Astrocyte (in vitro differentiated cells and primary cell): ENCODE results near the gene LPGAT1. TPM values are rescaled to one million over a fixed set of nuclear protein-coding genes. Genes with fewer than 3 reads are reported as not detected.

Experiments used
- DNase-seq: peaks from one replicate; pipeline ENCODE4 v3.0.0-alpha.2; 2010; ENCODE audit warnings: low read depth
- FAIRE-seq: peaks from 2 replicates; lab custom pipeline; 2011; peaks lifted over from hg19 to GRCh38; lab: Jason Lieb, UNC
- H2AFZ ChIP-seq: 2 replicates; pipeline ENCODE4 v1.6.0; 2012; ENCODE audit warnings: low read depth, low read length, inconsistent platforms
- H3K27ac ChIP-seq: 2 replicates; pipeline ENCODE4 v1.5.1; 2011; ENCODE audit warnings: low read depth, low read length, inconsistent platforms
- H3K27me3 ChIP-seq: 2 replicates; pipeline ENCODE4 v1.6.0; 2011; ENCODE audit warnings: low read length, inconsistent platforms; ENCODE audit not compliant: insufficient read depth
- H3K36me3 ChIP-seq: 2 replicates; pipeline ENCODE4 v1.5.1; 2011; ENCODE audit warnings: low read length, inconsistent platforms; ENCODE audit not compliant: insufficient read depth
- H3K4me1 ChIP-seq: 2 replicates; pipeline ENCODE4 v1.5.1; 2011; ENCODE audit warnings: low read length, inconsistent platforms; ENCODE audit not compliant: insufficient read depth
- H3K4me2 ChIP-seq: 2 replicates; pipeline ENCODE4 v1.6.0; 2012; ENCODE audit warnings: low read length, inconsistent platforms
- H3K4me3 ChIP-seq: 2 replicates; pipeline ENCODE4 v1.5.1; 2011; ENCODE audit warnings: low read depth, mild to moderate bottlenecking, low read length, inconsistent platforms; ENCODE audit not compliant: insufficient read depth
- H3K79me2 ChIP-seq: 2 replicates; pipeline ENCODE4 v1.6.0; 2012; ENCODE audit warnings: mild to moderate bottlenecking, low read length, inconsistent platforms; ENCODE audit not compliant: insufficient read depth
- H3K9ac ChIP-seq: 2 replicates; pipeline ENCODE4 v1.6.0; 2012; ENCODE audit warnings: mild to moderate bottlenecking, low read length, inconsistent platforms
- H3K9me3 ChIP-seq: 2 replicates; pipeline ENCODE4 v1.5.1; 2012; ENCODE audit warnings: low read depth, mild to moderate bottlenecking, low read length, inconsistent platforms; ENCODE audit not compliant: insufficient read depth
- H4K20me1 ChIP-seq: 2 replicates; pipeline ENCODE4 v1.6.0; 2012; ENCODE audit warnings: low read length, inconsistent platforms; ENCODE audit not compliant: insufficient read depth
- H3K27ac Mint-ChIP-seq: one replicate; pipeline ENCODE4 v1.8.0; 2021; ENCODE audit warnings: mild to moderate bottlenecking, mixed read lengths; ENCODE audit not compliant: unreplicated experiment
- H3K27me3 Mint-ChIP-seq: one replicate; pipeline ENCODE4 v1.8.0; 2021; ENCODE audit warnings: low read depth, mixed read lengths; ENCODE audit not compliant: unreplicated experiment
- H3K36me3 Mint-ChIP-seq: one replicate; pipeline ENCODE4 v1.8.0; 2021; ENCODE audit warnings: low read depth, mixed read lengths; ENCODE audit not compliant: unreplicated experiment
- H3K4me1 Mint-ChIP-seq: one replicate; pipeline ENCODE4 v1.8.0; 2021; ENCODE audit warnings: low read depth, mixed read lengths; ENCODE audit not compliant: unreplicated experiment
- H3K4me3 Mint-ChIP-seq: one replicate; pipeline ENCODE4 v1.8.0; 2021; ENCODE audit warnings: mild to moderate bottlenecking, moderate library complexity, mixed read lengths; ENCODE audit not compliant: unreplicated experiment
- H3K9me3 Mint-ChIP-seq: one replicate; pipeline ENCODE4 v1.8.0; 2021; ENCODE audit warnings: mild to moderate bottlenecking, mixed read lengths; ENCODE audit not compliant: unreplicated experiment
- CTCF ChIP-seq: IDR thresholded peaks from 2 replicates; pipeline ENCODE4 v1.5.1; 2011; ENCODE audit warnings: low read depth, mild to moderate bottlenecking, inconsistent platforms, low read length, moderate library complexity; ENCODE audit not compliant: insufficient read depth
- EZH2 ChIP-seq: IDR thresholded peaks from 2 replicates; pipeline ENCODE4 v1.6.1; 2012; ENCODE audit warnings: mild to moderate bottlenecking, low read length, inconsistent platforms; ENCODE audit not compliant: insufficient read depth
- total RNA-seq: library from RNA; stranded (reverse); gene quantifications from 2 replicates; pipeline ENCODE4 v1.2.1, GENCODE V29; 2021

Gene LPGAT1
- total RNA-seq, 1 donor from 2014 or later = 36.7 TPM

- FAIRE-seq (no peak), DNase-seq (no peak)
- H3K4me1 Mint-ChIP-seq = peaks cover 2% of the 10 kb centered on the region
- Histone ChIP-seq H3K9me3 (no peaks in the 10 kb centered on the region), H3K4me1 (no peaks in the 10 kb centered on the region), H3K4me2 (no peak overlapping the region), H3K79me2 (no peaks in the 10 kb centered on the region), H3K4me3 (no peak overlapping the region), H3K36me3 (no peaks in the 10 kb centered on the region), H2AFZ (no peak overlapping the region), H3K27me3 (no peaks in the 10 kb centered on the region), H4K20me1 (no peaks in the 10 kb centered on the region), H3K27ac (no peak overlapping the region), H3K9ac (no peak overlapping the region)
- no peak overlapping the region for H3K27ac Mint-ChIP-seq
- no peak for TF ChIP-seq CTCF
- no peaks in the 10 kb centered on the region for H3K9me3 Mint-ChIP-seq
- no peak overlapping the region for H3K4me3 Mint-ChIP-seq
- peaks cover 1% of the 10 kb centered on the region for H3K36me3 Mint-ChIP-seq
- H3K27me3 Mint-ChIP-seq = no peaks in the 10 kb centered on the region
Observed at GRCh38 chr1:211751438-211751837, 79.1 kb downstream of the LPGAT1 start.

GRCh38 chr1:211750599-211750998 lies 80.0 kb downstream of the LPGAT1 start:
- Mint-ChIP-seq H3K4me1 (peaks cover 2% of the 10 kb centered on the region), H3K27ac (no peak overlapping the region), H3K36me3 (peaks cover 1% of the 10 kb centered on the region), H3K4me3 (no peak overlapping the region), H3K27me3 (no peaks in the 10 kb centered on the region), H3K9me3 (no peaks in the 10 kb centered on the region)
- no peak overlapping the region for H3K4me2 ChIP-seq
- H2AFZ ChIP-seq = no peak overlapping the region
- H3K4me3 ChIP-seq = no peak overlapping the region
- H3K4me1 ChIP-seq = no peaks in the 10 kb centered on the region
- H3K79me2 ChIP-seq = no peaks in the 10 kb centered on the region
- TF ChIP-seq CTCF = no peak
- TF ChIP-seq EZH2 = no peak
- H3K9me3 ChIP-seq = no peaks in the 10 kb centered on the region
- H3K36me3 ChIP-seq = no peaks in the 10 kb centered on the region
- no peaks in the 10 kb centered on the region for H3K27me3 ChIP-seq
- FAIRE-seq = no peak
- H3K9ac ChIP-seq = no peak overlapping the region
- no peak overlapping the region for H3K27ac ChIP-seq
- no peaks in the 10 kb centered on the region for H4K20me1 ChIP-seq
- no peak for DNase-seq

- FAIRE-seq (no peak), DNase-seq (no peak)
- no peak for TF ChIP-seq EZH2
- no peak for TF ChIP-seq CTCF
- Histone ChIP-seq H3K79me2 (no peaks in the 10 kb centered on the region), H3K4me2 (no peak overlapping the region), H3K36me3 (no peaks in the 10 kb centered on the region), H3K4me3 (no peak overlapping the region), H3K9me3 (no peaks in the 10 kb centered on the region), H4K20me1 (no peaks in the 10 kb centered on the region), H3K27me3 (no peaks in the 10 kb centered on the region), H3K9ac (no peak overlapping the region), H3K27ac (no peak overlapping the region), H3K4me1 (no peaks in the 10 kb centered on the region), H2AFZ (no peak overlapping the region)
- Mint-ChIP-seq H3K9me3 (no peaks in the 10 kb centered on the region), H3K36me3 (peaks cover 1% of the 10 kb centered on the region), H3K4me1 (peaks cover 5% of the 10 kb centered on the region), H3K27me3 (no peaks in the 10 kb centered on the region), H3K27ac (no peak overlapping the region), H3K4me3 (no peak overlapping the region)
Observed at GRCh38 chr1:211749251-211749650, 81.3 kb downstream of the LPGAT1 start.
